Gastroesophageal sphincter (tissue), 3 donors: ENCODE results near the gene STON2.
A peak's percentile ranks its signal among the peaks of the same experiment; 100 is the strongest.

ENCODE experiments used
- CTCF ChIP-seq, 4 experiments: fragments of 200-600 bp in 2 of 4; fragments of 450-650 bp in 2 of 4; sonication (generic) in 1 of 4; IDR thresholded peaks; one replicate each; pipeline ENCODE4 v1.5.1; 2017 to 2019; ENCODE audit warnings: antibody characterized with exemption in 4 of 4, mild to moderate bottlenecking in 2 of 4, moderate library complexity in 2 of 4
- EP300 ChIP-seq: sonication (generic); formaldehyde crosslinking; IDR thresholded peaks from one replicate; pipeline ENCODE4 v1.6.1; 2017; ENCODE audit warnings: antibody characterized with exemption, mild to moderate bottlenecking
- POLR2A ChIP-seq, 2 donors: fragments of 450-650 bp; IDR thresholded peaks; one replicate each; pipeline ENCODE4 v1.6.1; 2017; ENCODE audit warnings: antibody characterized with exemption in 2 of 2, mild to moderate bottlenecking in 2 of 2, moderate library complexity in 1 of 2
- POLR2AphosphoS5 ChIP-seq: sonication (generic); formaldehyde crosslinking; IDR thresholded peaks from one replicate; pipeline ENCODE4 v1.6.1; 2017; ENCODE audit warnings: antibody characterized with exemption

DNA sequence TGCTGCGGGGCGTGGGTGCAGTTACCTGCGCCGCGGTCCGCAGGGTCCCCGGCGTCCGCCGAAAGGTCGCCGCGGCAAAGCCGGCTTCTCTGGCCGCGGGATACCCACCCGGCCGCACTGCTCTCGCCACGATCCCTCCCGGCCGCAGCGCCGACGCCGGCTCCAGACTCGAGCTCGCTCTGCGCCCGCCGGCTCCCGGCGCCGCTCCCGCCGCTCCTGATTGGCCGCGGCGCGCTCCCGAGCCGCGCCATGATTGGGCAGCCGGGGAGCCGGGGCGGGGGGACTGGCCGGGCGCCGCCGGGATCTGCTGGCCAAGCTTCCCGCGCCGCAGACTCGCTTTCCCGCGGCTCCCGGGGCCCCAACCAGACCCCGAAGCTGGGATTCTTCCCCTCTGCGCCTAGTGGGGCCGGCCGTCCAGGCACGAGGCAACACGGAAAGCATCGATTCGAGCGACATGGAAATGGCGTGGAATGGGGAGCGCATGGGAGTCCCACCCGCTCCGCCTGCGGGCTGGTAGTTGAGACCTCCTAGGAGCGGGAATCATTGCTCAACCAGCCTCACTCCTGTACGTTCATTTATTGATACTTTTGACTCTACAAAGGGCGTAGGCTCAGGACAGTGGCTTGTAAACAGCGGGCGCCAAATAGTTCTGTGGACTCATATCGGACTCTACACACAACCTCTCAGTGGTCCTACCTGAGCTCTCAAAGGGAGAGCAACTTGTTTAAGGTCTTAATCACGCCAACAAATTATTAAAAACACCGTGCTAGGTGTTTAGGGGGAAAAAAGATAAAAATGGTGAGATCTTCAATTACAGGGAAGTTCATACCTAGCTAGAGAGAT, 36.4 kb upstream of the STON2 start:
- TF ChIP-seq POLR2A (IDR thresholded peaks at IDR 0.05), result peak in 1 of 2 donors; percentile 27
- TF ChIP-seq CTCF (IDR thresholded peaks at IDR 0.05), result no peak
- no peak for TF ChIP-seq POLR2AphosphoS5
- TF ChIP-seq EP300, result no peak
